ENCODE results near the gene GNB1L.

GRCh38 chr22:19826619-19826950 is 28.1 kb downstream of the GNB1L start:
- TF ChIP-seq CTCF (IDR thresholded peaks at IDR 0.05; ENCODE audit: poor library complexity, severe bottlenecking), result no peak
- no peak for TF ChIP-seq TAF1 (IDR thresholded peaks at IDR 0.05; ENCODE audit: low read depth)
- TF ChIP-seq RAD21 (conservative IDR thresholded peaks at IDR 0.05), result no peak
- TF ChIP-seq POLR2AphosphoS5 (IDR thresholded peaks at IDR 0.05), result no peak
- no peak for TF ChIP-seq EZH2 (IDR thresholded peaks at IDR 0.05; ENCODE audit: borderline replicate concordance, insufficient read depth, low read length, poor library complexity, severe bottlenecking)
- no peak for TF ChIP-seq EP300 (conservative IDR thresholded peaks at IDR 0.05; ENCODE audit: poor library complexity, severe bottlenecking)
- TF ChIP-seq REST (IDR thresholded peaks at IDR 0.05; ENCODE audit: borderline replicate concordance), result no peak
- TF ChIP-seq SMC3 (conservative IDR thresholded peaks at IDR 0.05; ENCODE audit: poor library complexity), result no peak
